Stimulated activated CD8-positive, alpha-beta memory T cell treated with anti-CD3 and anti-CD28 coated beads, Interleukin-7, amount 100 ng/mL, for 4 hours (primary cell): ENCODE results near the gene SPATS2.
"Not testable (repeated sequence)": the region's sequence is repeated elsewhere in the genome, so short reads cannot be mapped to it uniquely, and the experiment has no call there.

Source experiments
- DNase-seq, 2 donors: peaks; one replicate each; pipeline ENCODE4 v3.0.0-alpha.2; 2020; ENCODE audit warnings: low read depth in 2 of 2

The SPATS2 gene

GRCh38 chr12:49462083-49462744 is 95.0 kb downstream of the SPATS2 start:
- no peak for DNase-seq

DNA sequence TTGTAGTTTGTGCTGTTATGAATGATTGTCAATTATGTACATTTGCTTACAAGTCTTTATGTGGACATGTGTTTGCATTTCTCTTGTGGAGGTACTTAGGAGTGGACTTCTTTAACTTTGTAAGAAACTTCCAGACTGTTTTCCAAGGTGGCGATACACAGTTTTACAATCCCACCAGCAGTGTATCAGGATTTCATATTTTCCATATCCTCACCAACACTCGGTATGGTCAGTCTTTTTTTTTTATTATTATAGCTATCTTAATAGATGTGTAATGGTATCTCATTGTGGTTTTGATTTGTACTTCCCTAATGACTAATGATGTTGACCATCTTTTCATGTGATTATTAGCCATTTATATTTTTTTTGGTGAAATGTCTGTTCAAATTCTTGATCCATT is 97.9 kb downstream of the SPATS2 start:
- no peak for DNase-seq

- no peak for DNase-seq
These were observed 103.7 kb downstream of the SPATS2 start for GRCh38 chr12:49470986-49471385.

DNA sequence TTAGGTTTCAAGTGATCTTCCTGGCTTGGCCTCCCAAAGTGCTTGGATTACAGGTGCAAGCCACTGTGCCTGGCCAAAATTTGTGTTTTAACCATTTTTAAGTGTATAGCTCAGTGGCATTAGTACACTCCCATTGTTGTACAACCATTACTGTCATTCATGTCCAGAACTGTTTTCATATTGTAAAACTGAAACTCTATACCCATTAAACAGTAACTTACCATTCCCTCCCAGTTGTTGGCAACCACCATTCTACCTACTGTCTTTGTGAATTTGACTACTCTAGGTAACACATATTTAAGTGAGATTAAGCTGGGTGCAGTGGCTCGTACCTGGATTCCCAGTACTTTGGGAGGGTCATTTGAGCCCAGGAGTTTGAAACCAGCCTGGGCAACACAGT is 104.3 kb downstream of the SPATS2 start:
- DNase-seq = no peak

DNA sequence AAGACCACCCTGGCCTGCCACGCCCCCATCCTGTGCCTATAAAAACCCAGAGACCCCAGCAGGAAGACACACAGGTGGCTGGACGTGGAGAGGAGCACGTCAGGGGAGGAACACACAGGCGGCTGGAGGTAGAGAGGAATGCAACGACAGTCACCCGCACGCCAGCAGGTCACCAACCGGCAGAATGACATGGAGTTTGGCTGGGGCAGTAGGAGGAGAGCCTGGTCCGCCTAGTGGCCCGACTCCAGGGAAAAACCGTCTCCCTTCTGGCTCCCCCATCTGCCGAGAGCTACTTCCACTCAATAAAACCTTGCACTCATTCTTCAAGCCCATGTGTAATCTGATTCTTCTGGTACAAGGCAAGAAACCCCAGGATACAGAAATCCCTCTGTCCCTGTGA is 108.8 kb downstream of the SPATS2 start:
- no peak for DNase-seq

DNA sequence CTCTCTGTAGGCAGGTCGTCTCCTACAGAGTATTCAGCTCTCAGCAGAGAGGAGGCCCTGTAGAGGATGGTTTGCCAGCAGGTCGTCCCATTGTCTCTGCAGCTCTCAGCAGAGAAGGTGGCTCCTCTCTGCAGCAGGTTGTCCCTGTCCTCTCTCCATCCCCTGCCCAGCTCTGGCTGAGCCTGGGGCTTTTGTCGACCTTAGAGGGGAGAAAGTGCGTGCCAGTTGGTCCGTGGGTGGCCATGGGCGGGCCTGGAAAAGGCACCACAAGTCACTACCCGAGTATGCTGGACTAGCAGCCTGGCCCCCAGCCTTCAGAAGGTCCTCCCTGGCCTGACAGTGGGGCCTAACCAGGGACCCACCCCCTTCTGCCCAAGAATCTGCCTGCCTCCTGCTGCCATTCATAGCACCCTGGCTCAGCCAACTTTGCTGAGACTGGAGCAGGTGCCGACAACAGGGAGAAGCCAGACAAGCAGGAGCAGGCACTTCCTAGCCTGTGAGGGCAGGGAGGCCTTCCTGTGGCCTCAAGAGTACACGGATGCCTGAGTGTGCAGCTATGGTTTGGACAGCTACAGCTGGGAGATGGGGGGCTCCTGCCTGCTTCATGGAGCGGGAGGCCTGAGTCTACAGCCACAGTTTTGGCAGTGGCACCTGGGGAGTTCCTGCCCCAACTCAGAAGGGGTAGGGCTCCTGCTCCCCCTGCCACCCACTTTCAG is 111.8 kb downstream of the SPATS2 start:
- DNase-seq = no peak

- no peak for DNase-seq
These were observed 115.1 kb downstream of the SPATS2 start for GRCh38 chr12:49482095-49483051.

GRCh38 chr12:49483619-49484018 is 116.4 kb downstream of the SPATS2 start:
- no peak for DNase-seq

DNA sequence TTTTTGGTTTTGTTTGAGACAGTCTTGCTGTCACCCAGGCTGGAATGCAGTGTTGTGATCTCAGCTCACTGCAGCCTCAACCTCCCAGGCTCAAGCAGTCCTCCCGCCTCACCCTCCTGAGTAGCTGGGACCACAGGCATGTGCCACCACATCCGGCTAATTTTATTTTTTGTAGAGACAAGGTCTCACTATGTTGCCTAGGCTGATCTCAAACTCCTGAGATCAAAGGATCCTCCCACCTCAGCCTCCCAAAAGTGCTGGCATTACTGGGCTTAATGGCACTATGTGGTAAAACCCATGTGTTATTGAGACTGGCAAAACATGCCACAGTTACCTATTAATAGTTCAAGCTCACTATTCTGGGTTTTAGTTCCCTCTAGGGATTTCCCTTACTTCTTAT is 120.3 kb downstream of the SPATS2 start:
- DNase-seq = no peak

- no peak for DNase-seq
These were observed 121.9 kb downstream of the SPATS2 start for GRCh38 chr12:49489154-49489553.

- no peak for DNase-seq
These were observed 122.5 kb downstream of the SPATS2 start for GRCh38 chr12:49489720-49490119.

DNA sequence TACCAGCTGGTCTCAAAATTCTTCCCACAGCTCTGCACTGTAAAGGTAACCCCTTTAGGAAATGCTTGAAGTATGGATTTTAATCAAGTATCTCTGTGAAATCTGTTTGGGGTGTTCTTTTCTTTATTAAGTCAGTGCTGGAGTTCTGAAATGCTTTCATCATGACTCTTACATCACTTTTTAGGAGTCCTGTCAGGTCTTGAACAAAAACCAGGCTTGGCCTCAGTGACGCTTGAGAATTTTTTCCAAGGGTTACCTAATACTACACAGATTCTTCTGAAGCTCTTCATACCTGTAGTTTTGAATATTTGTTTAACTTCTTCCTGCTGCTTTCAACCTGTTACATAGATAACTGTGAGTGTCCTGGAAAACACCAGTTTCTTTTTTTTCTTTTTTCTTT is 124.6 kb downstream of the SPATS2 start:
- DNase-seq = no peak

- DNase-seq = no peak
These were observed 126.6 kb downstream of the SPATS2 start for GRCh38 chr12:49493900-49494299.

DNA sequence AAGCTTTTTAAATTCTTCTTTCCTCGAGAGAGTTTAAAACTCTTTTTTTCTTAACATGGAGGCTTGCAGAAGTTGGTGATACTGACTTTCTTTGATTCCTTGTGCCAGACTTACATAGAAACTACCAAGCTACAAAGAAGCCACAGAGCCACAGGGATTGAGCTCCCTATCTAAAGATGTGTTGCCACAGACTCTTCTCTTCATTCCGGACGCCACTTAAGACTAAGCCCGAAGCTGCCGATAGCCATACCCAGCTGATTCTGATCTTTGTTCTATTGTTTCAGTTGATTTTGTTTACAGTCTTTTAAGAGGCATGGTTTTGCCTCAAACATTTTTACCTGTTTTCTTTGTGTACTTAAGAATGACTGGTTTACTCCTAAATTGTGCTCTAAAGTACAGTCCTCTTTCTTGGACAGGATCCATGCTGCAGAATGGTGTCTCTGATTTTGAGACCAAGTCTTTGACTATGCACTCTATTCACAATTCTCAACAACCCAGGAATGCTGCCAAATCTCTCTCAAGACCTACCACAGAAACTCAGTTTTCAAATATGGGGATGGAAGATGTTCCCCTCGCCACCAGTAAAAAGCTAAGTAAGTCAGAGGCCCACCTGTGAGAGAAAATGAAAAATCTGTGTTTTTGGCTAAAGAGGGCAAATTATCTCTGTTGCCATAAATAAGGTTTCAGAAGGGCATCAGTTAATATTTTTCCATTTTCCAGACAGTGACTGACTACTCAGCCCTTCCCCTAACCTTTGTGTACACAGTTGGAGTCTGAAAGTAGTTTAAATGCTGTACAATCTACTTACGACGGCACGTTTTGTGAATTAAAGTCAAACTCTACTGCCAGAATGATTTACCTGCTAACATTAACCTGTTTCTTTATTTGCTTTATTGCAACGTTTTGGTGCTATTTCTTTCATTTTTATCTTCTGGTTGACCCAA is 129.4 kb downstream of the SPATS2 start:
- DNase-seq = no peak

DNA sequence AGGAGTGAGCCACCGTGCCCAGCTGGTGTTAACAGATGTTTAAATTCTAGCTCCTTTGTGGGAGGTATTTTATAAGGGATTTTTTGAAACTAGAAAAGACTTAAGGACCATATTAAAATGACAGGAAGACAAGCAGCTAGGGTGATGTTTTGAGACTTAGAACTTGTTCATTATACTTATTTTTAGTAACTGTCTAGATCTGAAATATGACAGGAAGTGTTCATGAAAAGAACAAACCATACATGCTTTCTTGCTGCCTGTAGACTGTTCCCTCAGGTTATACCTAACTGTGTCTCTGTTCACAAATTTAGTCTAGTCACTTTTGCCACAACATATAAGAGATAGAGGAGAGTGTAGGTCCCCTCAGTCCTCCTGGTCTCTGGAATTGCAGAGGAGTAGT is 134.6 kb downstream of the SPATS2 start:
- DNase-seq = no peak

DNA sequence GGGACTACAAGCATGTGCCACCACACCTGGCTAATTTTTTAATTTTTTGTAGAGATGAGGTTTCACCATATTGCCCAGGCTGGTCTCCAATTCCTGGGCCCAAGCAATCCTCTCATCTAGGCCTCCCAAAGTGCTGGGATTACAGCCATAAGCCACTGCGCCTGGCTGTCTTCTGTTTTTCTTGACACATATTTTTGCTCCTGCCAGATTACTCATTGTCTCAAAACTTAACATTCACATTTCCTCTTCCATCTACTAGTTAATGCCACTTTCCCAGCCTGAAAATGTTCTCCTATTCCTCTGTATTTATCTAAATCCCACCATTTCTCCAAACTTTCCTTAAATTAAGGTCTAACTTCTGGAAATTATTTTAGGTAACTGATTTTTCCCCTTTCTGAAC is 135.3 kb downstream of the SPATS2 start:
- no peak for DNase-seq

GRCh38 chr12:49503674-49504180 is 136.5 kb downstream of the SPATS2 start:
- no peak for DNase-seq

DNA sequence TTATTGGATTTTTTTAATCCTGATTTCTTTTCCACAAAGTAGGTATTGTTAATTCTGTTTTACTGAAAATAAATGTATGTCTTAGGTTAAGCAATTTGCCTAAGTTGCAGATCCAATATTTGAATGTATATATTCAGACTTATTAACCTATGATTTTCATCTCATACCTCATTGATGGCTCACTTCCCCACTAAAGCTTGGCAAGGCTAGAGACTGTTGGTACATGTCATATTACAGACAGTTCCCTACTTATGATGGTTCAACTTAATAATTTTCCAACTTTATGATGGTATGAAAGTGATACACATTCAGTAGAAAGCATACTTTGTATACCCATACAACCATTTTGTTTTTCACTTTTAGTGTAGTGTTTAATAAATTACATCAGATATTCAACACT is 138.4 kb downstream of the SPATS2 start:
- DNase-seq = no peak

DNA sequence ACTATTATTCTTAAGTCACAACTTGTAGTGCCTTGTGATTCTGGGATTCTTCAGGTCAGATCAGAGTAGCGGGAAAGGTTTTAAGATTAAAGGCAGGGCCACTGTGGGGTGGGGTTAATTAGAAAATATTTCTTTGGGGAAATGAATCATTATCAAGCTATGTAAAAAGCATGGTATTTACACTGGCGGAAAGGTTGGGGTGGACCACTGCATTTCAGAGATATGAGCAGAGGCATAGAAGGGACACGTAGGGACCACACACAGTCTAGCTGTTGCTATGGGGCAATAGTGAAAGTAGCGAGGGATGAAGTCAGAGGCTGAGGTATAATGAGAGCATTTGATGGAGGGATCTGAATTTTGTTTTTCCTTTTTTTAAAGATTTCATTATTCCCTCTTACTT is 139.9 kb downstream of the SPATS2 start:
- DNase-seq = no peak

- DNase-seq = not testable (repeated sequence)
These were observed 142.4 kb downstream of the SPATS2 start for GRCh38 chr12:49509681-49510080.

DNA sequence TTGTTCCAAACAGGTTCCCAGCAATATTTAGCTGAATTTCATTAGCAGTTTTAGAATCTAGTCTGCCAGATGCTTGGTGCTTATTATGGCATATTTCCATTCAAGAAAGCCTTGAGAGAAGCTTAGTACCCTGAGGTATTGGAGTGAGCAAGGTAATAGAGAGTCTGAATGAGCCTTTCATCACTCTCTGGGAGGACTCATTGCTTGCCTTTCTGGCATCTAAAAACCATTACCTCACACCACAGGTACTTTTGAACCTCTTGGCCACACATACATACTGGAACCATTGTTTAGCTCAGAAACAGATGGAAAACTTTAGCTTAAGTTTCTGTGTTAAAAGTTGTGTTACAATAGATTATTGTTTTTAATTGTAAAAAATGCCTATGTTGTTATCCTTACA is 144.1 kb downstream of the SPATS2 start:
- no peak for DNase-seq
